Fibroblast of skin of right biceps (primary cell): ENCODE measurements around the gene FMN2.
A peak's percentile ranks its signal among the peaks of the same experiment; 100 is the strongest.

Experiments used
- DNase-seq: peaks from one replicate; pipeline ENCODE4 v3.0.0-alpha.2; 2013

The FMN2 gene

GRCh38 chr1:240501115-240501514 lies 409.4 kb downstream of the FMN2 start:
- peak; percentile 71 for DNase-seq

GRCh38 chr1:240503036-240503435 lies 411.4 kb downstream of the FMN2 start:
- peak; percentile 53 for DNase-seq

GRCh38 chr1:240503558-240503957 lies 411.9 kb downstream of the FMN2 start:
- no peak for DNase-seq

GRCh38 chr1:240506176-240506575 lies 414.5 kb downstream of the FMN2 start:
- DNase-seq: no peak

- no peak for DNase-seq
Measured at GRCh38 chr1:240508201-240508600, 416.5 kb downstream of the FMN2 start.

- peak; percentile 73 for DNase-seq
Measured at GRCh38 chr1:240508950-240509349, 417.3 kb downstream of the FMN2 start.

- DNase-seq: no peak
Measured at GRCh38 chr1:240511789-240512188, 420.1 kb downstream of the FMN2 start.

- DNase-seq: peak; percentile 91
Measured at GRCh38 chr1:240515505-240515904, 423.8 kb downstream of the FMN2 start.

- no peak for DNase-seq
Measured at GRCh38 chr1:240516069-240516468, 424.4 kb downstream of the FMN2 start.

GRCh38 chr1:240517891-240518290 lies 426.2 kb downstream of the FMN2 start:
- no peak for DNase-seq

GRCh38 chr1:240522122-240522822 lies 430.6 kb downstream of the FMN2 start:
- DNase-seq: no peak

- DNase-seq: no peak
Measured at GRCh38 chr1:240524356-240525069, 432.8 kb downstream of the FMN2 start.
